NCI-H345 treated with DMSO at 0.1 percent for 48 hours (cell line): ENCODE results near the gene UBLCP1.
"Not testable (repeated sequence)": the region's sequence is repeated elsewhere in the genome, so short reads cannot be mapped to it uniquely, and the experiment has no call there.

Experiments
- DNase-seq: peaks from one replicate; lab custom pipeline; 2025; ENCODE audit not compliant: unreplicated experiment; lab: John Stamatoyannopoulos, UW

The UBLCP1 gene

DNA sequence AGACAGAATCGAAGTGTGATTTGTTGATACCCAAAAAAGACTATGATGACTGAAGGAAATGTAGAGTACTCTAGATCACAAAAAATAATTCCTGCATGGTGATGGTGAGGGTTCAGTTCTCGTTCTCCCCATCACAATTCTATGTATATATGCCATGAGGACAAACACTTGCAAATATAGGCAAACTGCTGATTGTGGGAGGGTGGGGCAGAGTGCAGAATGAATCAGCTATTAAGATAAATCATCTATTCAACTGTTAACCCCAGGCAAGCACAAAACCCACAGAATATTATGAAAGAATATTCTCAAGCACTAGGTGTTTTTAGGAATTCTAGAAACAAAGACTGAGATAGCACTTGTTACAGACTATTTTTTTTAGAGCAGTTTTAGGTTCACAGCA lies 13.9 kb upstream of the UBLCP1 start:
- DNase-seq, result no peak

DNA sequence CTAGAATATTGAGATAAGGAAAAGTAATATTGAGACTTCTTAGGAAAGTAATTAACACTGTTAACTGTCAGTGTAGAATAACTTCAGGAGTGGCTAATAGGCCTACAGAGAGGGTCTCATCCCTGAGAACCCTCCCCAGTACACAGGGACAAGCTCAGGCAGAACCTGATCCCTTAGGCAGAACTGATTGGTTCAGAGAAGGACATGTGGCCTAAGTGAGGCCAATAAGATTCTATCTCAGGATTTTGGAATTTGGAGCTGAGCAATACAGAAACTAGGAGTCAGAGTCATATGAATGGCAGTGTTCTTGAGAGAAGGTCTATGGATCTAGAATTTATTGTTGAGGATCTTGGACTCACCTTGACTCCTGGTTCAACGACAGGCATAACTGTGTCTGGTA lies 10.9 kb upstream of the UBLCP1 start:
- DNase-seq, result no peak

DNA sequence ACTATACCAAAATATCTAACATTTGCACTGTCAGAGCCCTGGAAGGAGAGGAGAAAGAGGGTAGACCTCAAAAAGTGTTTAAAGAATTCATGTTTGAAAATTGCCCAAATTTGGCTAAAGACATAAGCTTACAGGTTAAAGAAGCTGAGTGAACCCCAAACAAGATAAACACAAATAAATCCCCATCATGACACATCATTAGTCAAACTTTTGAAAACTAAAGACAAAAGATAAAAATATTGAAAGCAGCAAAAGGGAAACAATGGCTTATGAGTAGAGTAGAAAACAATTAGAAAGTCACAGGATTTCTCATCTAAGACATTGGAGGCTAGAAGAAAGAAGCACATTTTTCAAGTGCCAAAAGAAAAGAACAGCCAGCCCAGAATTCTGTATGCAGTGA lies 6.1 kb upstream of the UBLCP1 start:
- no peak for DNase-seq

- no peak for DNase-seq
Measured at GRCh38 chr5:159257629-159258283, 5.3 kb upstream of the UBLCP1 start.

DNA sequence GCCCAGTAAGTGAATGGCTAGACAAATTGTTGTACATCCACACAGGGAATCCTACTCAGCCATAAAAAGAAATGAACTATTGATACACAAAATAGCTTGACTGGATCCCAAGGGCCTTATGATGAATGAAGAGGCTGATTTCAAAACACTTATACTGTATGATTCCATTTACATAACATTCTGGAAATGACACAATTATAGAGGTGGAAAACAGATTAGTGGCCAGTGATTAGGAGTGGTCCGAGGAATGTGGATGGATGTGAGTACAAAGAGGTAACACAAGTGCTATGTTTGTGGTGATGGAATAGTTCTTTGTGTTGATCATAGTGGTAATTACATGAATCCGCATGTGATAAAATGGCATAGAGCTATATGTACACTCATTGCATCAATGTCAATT lies 4.7 kb upstream of the UBLCP1 start:
- no peak for DNase-seq

GRCh38 chr5:159260212-159260611 lies 2.9 kb upstream of the UBLCP1 start:
- not testable (repeated sequence) for DNase-seq

DNA sequence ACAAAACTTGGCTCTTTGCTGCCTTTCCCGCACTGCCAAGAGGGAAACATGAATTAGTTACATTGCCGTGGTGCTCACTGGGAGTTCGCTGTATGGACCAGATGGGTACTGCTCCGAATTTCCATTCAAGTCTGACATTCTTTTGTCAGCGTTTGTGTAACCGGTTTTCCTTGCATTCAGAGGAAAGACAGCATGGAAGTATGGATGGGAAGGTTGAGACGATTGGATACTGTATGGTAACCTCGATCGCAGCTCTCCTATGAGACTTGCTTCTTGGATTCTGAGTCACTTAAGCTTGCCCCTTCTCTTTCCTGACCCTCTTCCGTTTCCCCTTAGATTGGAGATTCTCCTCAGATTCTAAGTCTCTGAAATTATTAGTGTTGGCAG lies 625 bp upstream of the UBLCP1 start:
- no peak for DNase-seq

DNA sequence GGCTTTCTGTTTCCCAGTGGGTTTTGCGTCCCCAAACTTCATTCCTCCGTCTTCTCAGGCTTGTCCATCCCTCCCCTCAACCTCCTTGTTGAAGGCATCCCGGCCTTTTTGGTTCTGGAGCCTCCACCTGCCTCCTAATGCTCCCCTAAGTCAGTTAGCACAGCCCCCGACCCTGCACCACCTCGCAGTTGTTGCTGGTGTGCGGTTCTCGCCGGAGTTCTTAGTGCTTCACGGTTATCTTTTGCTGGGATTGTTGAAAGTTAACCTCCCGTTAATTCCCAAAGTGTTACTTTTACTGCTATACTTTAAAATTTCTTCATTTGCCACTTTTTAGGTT lies 447 bp downstream of the UBLCP1 start:
- DNase-seq, result no peak

GRCh38 chr5:159266764-159267163 lies 3.7 kb downstream of the UBLCP1 start:
- not testable (repeated sequence) for DNase-seq

DNA sequence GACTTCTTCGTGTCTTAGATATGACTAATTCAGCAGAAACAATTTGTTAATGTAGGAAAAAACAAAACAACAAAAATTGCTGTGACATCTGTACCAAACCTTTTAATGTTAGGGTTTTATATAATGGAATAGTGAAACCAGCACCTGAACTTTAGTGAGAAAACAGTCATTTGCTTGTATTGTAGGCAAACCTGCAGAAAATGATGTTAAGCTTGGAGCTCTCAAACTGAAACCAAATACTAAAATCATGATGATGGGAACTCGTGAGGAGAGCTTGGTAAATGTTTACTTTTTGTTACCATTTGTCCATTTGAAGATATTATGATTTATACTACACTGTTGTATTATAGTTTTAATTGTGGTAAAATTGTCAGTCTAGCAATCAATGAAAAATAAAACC lies 6.6 kb downstream of the UBLCP1 start:
- DNase-seq, result no peak

DNA sequence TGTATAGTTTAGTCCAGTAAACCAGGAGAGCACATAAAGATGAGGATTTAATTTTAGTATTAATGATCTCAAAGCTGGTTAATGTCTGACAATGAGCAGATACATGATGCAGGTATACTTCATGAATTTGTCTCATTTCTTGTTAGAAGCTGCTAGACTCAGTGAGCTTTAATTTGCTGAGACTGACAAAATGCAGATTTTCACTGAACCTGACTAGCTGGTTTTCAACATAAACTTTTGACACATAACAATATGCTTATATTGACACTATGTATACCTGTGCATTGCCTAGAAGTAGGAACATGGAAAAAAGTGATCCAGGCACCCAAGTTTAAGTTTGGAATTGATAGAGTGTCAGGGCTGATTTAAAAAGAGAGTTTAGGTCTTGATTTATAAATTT lies 10.8 kb downstream of the UBLCP1 start:
- no peak for DNase-seq

- DNase-seq, result no peak
Measured at GRCh38 chr5:159274676-159275075, 11.6 kb downstream of the UBLCP1 start.

- DNase-seq, result no peak
Measured at GRCh38 chr5:159286420-159287035, 23.4 kb downstream of the UBLCP1 start.

DNA sequence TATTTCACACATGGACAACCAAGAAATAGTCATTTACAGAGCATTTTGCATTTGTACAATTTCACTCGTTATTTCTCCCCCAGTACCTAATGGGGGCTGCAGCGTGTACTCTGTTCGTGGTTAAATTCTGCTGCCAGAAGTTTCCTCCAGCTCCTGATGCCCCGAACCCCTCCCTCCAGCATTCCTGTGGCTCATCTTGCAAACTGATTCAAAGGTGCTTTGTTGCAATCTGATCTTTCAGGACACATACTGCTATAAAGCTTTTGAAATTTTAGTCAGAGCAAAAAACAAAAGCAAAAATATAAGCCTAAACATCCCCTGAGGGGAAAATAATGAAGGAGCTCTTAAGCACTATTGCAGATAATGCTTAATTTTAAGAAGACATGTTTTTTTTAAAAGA lies 27.7 kb downstream of the UBLCP1 start:
- DNase-seq, result no peak

GRCh38 chr5:159294921-159295320 lies 31.8 kb downstream of the UBLCP1 start:
- DNase-seq, result no peak

GRCh38 chr5:159297300-159297699 lies 34.2 kb downstream of the UBLCP1 start:
- DNase-seq, result not testable (repeated sequence)

- DNase-seq, result no peak
Measured at GRCh38 chr5:159301466-159301865, 38.4 kb downstream of the UBLCP1 start.

- DNase-seq, result not testable (repeated sequence)
Measured at GRCh38 chr5:159301929-159302860, 39.1 kb downstream of the UBLCP1 start.

- no peak for DNase-seq
Measured at GRCh38 chr5:159303286-159303685, 40.2 kb downstream of the UBLCP1 start.

DNA sequence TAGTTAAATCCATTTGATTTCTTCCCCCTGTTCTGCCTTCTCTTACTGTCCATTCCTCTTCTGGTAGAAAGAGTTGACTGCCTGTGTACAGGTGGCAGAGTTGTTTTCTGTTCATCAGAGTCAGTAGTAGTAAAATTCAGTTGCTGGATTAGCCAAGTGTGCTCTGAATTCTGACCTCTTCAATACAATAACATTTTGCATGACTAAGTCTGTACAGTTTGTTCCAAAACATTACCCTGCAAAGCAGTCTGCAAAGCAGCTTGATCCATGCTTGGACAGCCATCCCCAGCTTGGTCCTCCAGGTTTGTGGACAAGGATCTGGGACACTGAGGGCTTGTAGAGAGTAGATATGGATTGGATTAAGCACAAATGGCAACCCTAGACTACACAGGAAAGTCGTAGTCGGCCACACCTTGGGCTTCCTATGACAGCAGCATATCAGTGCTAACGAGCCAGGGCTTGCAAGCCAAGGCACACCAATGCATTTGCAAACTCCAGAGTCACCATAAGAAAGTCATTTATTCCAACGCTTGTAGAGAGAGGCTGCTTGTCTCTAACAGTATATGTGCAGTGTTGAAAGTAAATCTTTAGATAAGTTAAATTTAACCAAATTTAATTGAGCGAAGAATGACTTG lies 42.0 kb downstream of the UBLCP1 start:
- no peak for DNase-seq

DNA sequence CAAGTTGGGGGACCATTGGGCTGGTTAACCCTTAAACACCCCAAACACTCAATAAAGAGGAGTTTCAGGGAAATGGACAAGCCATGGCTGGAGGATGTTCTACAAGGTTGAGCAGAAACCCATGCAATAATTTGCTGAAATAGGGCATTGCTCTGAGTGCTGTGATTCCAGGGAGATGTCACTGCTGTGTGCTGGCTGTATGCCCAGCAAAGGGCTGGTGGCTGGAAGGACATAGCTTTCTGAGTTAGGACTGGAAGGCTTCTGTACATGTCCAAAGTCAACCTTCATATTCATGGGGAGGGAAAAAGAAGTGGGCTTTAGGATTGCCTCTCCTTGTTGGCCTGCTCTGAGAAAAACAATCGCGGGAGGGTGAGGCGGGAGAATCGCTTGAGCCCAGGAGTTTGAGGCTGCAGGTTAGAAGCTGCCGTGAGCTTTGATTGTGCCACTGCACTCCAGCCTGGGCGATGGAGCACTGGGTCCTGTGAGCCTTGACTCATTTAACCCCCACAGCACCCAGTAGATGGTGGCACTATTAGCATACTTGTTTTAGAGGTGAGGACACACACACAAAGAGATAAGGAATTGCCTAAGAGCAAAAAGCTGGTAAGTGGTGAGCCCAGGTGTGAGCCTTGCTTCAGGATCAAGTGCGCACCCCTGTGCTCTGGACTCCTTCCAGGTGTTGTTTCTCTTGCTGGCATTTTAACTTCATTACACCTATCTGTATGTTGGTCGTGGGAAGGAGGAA lies 46.8 kb downstream of the UBLCP1 start:
- no peak for DNase-seq
